Activated CD4-positive, alpha-beta T cell treated with anti-CD3 and anti-CD28 coated beads, Interleukin-2, Interleukin-4, amounts not matched to agents 100 ng/mL and 50 ng/mL, durations not matched to agents 16 hours and 8 hours (primary cell): ENCODE data around the gene FOXQ1.

ENCODE experiments used
- DNase-seq: peaks from one replicate; pipeline ENCODE4 v3.0.0-alpha.2; 2020; ENCODE audit warnings: low spot score

FOXQ1 gene

DNA sequence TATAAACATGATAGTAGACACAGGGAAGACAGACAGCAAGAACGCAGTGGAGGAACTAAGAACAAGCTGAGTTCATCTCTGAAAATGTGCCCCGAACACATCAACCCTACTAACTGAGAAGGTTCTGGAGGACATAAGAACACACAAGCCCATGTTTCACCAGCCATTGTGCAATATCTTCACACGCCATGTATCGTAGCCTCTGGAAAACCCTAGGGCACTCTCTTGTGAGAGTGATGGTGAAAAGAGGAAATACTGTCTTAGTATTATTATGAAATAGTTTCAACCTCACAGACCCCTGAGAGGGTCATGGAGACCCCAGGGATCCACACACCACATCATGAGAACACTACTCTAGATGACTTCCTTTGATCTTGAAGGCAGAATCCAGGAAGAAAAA lies 51.4 kb downstream of the FOXQ1 start:
- DNase-seq = no peak

DNA sequence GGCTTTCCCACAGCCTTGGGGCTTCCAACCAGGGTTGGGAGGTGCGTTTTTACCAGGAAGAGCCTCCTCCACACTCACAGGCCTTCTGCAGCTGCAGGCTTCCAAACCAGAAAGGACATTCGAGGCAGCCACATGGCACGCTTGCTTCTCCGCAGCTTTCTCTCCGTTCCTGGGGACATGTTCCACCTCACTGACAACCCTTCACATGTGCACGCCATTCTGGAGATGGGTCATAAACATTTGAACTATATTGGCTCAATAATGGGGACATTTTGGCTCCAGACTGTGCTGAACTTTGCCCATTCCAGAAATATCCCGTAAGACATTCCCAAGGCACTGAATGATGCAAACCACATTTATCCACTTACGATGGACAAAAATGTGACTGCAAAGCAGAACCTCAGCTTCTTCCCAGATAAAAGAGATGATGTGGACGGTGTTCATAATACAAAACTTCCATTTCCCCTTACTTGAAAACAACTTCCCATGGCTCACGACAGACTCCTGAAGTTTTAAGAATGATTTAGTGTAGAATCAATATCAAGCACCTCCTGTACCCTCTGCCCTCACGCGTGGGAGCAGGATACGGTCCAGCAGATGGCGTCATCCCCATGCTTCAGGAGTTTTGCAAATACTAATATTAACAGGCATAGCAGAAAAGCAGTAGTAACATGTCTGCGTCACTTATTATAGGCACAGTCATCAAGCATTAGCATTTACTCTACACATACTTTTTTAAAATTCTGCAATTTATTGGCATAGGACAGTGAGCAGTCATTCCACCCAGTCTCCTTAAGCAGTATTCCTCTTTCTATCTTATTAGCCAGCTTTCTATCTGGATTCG lies 52.1 kb downstream of the FOXQ1 start:
- no peak for DNase-seq
